ENCODE data around the gene ATRIP.

ATRIP gene

DNA sequence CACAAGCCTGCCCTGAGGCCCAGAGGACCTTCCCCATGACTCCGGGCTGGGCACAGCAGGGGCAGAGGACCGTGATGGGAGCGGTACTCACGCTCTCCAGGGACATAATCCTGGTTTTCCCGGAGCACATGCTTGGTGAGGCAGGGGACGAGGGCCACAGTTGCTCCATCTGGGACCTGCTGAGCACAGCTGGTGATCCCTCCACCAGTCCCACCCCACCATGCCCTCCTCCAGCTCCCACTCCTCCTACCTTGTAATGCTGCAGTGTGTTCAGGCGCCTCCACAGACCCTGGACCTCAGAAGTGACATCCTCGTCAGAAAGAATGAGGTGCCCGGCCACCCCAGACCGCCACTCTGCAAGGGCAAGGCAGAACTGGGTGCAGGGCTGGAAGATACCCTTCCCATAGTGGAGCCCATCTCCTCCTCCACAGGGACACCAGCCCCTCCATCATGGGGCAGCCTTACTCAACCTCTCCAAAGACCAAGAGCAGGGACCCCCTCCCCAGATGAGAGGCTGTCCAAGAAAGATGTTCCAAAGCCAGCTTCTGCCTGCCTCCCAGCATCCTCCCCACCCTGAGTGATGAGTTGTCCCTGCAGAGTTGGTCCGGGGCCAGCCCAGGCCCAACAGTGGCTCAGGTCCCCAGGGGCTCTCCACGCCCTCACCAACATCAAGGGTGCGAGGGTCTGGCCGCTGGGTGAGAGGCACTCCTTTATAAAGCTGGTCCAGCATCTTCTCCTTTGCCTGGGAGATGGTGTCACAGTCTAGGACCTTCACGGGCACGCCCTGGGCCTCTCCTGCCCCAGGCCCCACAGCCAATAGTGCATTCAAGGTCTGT lies 36.1 kb upstream of the ATRIP start:
- no peak for DNase-seq

DNA sequence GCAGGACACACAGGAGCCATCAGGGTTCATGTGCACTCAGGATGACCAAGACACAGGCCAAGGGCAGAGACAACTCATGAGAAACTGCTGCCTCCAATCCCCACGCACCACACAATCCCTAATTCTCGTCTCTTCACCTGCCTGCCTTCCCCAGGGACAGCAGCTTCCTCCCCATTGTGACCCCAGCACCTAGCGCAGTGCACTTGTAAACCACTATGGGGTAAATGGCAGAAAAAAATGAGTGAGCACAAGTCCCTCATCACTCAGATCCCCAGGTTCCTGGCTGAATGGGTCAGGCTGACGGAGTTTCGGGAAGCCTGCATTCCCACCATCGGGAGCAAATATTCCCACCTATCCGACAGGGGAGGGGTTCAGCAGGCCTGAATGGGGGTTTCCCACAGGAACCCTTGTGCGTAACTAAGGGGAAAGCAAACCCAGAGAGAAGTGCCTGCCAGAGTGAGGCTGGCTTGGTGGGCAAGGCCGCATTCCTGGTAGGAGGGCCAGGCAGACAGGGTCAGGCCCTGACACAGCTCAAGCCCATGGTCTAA lies 35.4 kb upstream of the ATRIP start:
- DNase-seq, result no peak

DNA sequence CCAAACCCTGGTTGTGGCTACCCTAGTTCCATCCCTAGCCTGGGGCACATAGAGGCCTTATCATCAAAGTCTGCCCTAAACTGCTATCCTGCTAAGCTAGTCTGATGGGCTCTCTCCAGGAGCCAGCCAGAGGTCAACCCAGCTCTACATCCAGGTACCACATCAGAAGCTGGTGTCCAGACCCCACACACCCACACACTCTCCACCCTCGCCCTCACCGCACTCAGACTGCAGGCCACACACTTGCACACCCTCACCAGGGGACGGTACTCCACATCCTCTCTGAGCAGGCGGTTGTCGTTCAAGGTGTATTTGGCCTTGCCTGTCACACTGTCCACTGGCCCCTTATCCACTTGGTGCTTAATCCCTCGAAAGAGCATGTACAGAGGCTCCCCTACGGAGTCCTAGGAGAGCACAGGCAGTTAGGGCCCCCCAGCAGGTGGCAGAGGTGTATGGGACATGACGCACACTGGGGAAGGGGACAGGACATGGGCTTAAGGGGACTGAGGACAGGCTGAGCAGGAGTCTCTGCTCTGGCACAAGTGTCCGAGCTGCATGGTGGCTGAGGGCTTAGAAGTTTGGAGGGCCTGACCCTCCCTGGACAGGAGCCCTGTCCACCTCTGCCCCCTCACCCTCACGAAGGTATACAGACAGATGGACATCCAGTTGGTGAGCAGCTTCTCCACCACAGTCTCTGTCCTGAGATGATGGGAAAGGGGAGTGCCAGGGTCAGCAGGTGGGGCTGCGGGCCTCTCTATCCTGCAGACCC lies 34.7 kb upstream of the ATRIP start:
- DNase-seq, result no peak

DNA sequence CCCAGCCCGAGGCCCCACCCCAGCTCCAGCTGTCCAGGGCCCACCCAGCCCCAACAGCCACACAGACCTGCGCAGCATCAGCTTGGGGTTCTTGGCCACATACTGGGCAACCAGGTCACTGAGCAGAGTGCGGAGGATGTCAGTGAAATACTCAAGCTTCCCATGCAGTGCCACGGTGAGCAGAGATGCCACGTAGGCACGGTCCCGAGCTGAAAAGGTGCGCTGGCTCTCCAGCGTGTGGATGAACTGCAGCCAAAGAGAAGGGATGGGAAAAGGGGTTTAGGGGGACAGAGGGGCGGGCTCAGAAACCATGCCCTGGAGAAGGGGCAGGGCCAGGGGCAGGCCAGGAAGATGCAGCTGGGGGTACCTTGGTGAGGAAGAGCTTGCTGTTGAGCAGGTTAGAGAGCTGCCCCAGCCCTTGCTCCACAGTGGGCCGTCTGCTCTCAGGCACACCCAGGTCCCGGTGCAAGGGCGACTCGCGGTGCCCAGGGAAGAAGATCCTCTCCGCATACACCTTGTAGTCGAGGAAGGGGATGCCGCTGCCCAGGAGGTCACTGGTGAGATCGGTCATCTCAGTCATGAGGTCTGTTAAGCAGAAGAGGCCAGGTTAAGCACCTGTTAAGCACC lies 34.0 kb upstream of the ATRIP start:
- DNase-seq, result no peak

DNA sequence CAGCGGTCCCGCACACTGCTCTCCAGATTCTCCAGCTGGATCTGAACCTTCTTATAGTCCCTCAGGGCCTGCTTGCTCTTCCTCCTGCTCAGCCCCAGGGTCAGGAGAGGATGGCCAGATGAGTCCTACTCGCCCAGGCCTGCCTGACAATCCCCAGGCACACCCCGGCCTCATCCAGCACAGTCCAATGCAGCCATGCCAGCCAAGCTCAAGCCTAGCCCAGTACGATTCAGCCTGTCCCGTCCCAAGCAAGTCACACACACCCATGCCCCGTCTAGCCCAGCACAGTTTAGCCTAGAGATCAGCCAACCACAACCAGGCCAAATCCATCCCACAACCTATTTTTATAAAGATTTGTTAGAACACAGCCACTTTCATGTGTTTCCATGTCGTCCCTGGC lies 33.5 kb upstream of the ATRIP start:
- DNase-seq, result no peak

DNA sequence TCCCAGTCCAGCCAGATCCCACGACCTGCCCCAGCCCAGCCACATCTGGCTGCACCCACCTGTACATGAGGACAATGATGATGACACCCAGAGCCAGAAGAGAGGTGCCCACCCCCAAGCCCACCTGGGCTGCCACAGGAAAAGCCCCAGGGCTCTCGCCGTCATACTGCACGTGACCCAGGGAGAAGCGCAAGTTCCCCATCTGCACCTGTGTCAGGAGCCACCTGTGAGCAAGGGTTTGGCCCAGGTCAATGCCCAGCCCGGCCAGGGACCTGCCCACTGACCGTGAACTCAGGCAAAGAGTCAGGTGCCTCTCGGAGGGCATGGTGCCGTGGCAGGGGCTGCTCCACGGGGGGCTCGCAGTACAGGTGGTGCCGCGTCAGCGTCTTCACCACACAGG lies 32.9 kb upstream of the ATRIP start:
- DNase-seq, result no peak

DNA sequence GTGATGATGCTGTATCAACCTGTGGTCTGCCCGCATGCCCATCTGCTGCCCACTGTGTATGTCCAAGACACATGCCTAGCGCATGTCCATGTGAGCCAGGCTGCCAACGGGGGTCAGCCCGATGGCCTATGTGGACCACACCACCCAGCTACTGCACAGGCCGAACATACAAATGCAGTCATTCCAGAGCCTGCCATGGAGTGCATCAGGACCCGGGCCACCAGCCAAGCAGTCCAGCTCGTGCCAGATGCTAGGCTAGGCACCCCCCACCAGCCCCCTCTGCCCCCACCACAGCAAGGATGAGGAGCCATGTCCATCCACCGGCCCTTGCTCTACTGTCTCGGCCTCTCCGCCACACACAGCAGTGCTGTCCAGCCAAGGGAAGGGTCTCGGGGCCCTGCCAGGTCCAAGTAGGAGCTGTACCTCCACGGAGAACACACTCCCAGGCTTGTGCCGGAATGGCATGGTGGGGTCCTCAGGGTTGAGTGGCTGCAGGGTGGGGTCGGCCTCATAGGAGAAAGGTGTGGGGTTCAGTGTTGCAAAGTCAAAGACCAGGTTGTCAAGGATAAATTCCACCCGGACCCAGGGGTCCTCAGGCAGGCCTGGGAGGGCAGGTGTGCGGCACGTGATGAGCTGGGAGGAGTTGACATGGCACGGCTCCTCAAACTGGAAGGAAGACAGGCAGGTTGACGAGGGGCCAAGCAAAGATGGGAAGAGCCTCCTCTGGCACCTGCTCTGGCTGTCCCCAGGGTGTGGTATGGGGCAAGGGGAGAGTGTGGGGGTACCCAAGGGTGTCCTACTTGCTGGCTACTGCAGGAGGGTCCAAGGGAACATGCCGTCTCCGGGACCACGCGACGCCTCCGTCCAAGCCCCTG lies 31.9 kb upstream of the ATRIP start:
- DNase-seq, result no peak

DNA sequence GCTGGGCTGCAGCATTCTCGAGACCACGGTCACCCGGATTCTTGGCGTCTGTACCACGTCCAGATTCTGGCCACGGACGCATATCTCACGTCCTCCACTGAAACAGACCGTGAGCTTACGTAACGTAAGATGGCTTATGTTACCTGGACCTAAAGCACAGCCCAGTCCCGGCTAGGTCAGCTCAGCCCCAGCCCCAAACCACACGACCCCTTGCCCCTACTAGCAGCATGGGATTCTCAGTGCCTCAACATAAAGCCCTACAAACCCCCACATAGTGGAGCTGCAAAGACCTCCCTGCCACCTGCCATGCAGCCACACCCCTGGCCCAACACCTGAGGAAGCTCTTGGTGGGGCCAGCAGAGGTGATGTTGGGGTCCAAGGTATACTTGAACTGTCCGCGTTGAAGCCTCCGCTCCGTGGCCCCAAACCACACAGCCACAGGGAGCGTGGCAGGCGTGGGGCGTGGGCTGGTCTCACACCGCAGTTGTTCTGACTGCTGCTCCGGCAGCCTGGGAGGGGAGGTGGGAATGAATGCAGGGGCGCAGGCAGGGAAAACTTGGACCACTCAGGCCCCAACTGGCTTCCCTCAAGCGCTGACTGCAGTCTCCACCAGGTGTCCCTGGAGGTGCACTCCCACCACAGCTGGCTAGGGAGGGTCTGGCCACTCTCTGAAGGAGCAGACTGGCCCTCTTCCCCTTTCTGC lies 31.1 kb upstream of the ATRIP start:
- no peak for DNase-seq

DNA sequence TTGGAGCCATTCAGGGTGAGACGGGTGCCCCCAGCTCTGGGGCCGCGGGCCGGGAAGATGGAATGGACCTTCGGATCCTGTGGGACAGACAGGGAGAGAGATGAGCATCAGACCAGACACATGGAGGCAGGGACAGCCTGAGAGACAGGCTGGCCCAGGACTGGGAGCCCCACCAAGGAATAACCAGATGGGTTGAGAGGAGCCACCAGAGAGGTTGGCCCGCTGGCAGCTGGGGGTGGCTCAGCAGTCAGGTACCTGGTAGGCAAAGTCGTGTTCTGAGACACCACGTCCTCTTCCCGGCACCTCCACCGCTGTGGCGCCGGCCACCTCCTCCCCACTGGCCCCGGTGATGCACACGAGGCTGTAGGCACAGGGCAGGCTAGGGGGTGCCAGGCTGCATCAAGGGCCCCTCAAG lies 30.4 kb upstream of the ATRIP start:
- DNase-seq, result no peak

DNA sequence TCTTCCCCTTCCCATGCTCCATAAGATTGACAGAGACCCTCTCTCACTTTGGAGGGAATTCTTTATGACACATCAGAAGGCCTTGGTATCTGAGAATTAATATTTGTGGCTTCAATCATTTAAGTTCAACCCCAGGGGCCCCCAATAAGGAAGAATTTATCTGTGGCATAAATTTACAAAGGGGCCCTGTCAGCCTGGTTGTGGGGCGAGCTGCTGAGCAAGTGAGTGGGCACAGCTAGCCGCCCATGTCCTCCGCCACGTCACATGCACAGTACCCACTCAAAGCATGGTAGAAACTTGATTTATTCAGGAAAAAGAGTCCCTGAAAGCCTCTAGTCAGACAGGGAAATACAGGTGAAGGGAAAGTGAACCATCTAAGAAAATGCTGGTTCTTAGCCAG lies 30.0 kb upstream of the ATRIP start:
- DNase-seq, result no peak

DNA sequence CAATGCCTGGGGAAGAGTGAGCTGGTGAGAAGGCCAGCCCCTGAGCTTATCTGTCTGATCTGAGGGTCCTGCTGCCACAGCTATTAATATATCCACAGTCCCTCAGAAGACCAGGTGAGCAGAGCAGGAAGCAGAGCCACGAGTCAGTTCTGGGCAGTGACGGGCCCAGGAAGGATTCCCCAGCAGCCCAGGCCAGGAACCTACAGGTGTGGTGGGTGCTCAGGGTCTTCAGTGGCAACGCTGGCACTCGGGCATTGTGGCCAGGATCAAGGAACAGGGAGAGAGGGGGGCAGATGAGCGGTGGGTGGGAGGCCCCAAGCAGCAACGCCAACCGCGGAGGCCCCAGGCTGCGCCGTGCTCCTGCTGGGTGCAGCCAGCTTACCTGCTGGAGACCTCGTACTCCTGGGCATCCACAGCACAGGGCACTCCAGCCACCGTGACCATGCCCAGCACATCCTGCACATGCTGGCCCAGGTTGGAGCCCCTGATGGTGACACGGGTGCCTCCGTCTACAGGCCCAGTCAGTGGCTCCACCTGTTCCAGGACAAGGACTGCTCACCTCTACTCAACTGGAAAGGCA lies 28.9 kb upstream of the ATRIP start:
- no peak for DNase-seq

DNA sequence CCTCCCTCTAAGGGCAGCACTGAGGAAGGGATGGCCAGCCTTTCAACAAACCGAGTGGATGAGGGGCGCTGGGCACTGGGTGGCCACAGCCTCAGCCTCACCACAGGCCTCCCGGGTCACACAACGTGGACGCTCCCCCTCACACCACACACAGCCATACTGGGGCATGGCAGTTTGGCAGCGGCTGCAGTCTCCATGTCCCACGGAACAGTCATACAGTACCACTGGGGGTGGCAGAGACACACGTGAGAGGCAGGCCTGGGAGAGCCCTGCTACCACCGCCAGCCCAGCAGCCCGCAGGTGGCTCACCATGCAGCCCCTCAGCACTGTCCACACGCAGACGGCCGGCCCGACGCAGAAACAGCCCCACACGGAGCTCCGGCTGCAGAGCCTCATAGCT lies 28.4 kb upstream of the ATRIP start:
- no peak for DNase-seq

DNA sequence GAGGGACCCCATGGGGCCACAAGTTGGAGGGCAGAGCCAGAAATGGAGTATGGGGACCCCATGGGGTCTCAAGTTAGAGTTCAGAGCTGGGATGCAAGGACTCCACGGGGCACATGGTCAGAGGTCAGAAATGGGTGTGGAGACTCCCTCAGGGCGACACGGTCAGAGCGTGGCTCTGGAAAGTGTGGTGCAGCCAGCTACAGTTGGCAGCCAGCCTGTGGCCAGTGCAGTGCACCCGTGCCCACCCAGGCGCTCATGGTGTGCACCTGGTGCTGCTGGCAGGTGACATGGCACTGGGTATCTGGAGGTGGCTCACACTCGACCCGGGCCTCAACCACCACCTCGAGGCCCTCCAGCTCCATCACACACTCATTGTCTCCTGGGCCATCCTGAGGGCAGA lies 27.9 kb upstream of the ATRIP start:
- DNase-seq, result no peak

DNA sequence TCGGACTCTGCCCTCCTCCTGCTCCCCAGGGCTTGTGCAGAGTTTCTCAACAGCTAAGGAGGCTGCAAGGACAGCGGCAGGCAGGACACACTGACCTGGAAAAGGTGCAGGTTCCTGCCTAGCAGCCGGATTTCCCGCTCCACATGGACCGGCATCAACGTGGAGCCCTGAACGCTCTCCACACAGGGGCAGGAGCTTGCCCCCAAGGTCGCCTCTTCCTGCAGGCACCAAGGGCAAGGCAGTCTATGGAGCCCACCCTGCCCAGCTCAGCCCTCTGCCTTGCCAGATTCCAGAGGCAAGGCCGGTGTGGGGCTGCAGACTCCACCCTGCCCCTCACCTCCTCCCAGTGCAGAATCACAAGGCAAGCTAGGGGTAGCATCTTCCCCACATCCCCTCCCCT lies 27.4 kb upstream of the ATRIP start:
- DNase-seq, result no peak

DNA sequence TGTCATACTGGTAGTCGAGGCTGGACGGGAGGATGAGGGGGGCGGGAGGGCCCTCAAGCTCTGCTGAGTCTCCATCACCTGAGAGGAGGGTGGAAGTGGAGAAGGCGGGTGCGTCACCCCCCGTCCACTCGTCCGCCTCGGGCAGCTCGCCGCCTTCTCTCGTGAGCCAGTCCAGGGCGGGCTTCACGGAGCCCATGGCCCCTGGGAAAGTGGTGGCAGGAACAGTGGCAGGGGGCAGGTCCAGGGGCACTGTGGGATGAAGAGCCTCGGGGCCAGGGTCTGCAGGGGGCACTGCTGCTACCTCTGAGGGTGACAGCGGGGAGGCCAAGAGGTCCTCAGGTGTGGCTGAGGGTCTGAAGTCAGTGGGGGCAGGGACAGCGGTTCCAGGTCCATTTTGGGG lies 26.9 kb upstream of the ATRIP start:
- DNase-seq, result no peak

DNA sequence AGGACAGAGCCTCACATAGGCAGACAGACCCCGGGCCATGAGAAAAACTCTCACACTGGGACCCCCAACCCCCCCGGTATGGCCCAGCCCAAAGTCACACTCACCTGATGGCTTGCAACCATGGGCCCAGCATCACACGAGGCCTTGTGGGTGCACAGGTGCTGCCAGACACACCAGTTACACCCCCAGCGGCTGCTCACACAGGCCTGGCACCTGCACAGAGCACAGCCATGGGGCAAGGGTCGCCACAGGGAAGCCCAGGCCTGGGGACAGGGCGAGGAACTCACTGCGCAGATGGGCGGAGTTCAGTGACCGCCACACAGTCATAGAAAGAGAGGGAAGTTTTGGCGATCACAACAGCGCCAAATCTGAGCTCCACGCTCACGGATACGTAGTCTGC lies 26.0 kb upstream of the ATRIP start:
- DNase-seq, result no peak

DNA sequence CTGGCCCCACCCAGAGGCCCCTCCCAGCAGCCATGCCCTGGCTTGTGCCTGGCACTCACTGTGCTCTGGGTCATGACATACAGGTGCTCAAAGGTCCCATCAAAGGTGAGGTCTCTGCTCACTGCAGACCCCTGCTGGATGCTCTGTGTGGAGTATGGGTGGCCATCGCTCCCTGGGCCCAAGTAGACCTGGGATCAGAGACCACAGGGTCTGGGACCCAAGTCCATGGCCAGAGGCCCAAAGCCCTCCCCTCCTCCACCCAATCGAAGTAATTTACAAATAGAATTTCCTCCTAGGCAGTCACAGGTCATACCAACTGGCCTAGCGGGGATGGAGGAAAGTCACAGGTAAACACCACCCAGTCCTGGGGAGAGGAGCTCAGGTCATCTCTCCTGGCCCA lies 24.3 kb upstream of the ATRIP start:
- DNase-seq, result no peak

DNA sequence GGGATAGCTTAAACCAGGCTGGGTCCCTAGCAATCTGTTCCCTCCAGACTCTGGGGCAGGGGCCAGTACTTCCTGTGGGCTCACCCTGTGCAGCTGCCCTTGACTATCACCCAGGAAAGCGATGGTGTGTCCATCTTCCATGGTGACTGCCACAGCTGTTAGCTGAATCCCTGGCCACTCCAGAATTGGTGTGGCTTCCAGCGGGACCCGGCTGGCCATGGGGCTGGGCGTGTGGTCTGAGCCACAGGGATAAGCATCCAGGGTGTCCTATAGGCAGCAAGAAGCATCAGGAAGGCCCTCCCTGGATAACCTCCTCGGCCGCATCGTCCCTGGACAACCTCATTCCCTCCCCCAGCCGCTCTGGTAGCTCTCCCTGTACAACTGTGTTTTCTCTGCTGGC lies 23.9 kb upstream of the ATRIP start:
- DNase-seq, result no peak

DNA sequence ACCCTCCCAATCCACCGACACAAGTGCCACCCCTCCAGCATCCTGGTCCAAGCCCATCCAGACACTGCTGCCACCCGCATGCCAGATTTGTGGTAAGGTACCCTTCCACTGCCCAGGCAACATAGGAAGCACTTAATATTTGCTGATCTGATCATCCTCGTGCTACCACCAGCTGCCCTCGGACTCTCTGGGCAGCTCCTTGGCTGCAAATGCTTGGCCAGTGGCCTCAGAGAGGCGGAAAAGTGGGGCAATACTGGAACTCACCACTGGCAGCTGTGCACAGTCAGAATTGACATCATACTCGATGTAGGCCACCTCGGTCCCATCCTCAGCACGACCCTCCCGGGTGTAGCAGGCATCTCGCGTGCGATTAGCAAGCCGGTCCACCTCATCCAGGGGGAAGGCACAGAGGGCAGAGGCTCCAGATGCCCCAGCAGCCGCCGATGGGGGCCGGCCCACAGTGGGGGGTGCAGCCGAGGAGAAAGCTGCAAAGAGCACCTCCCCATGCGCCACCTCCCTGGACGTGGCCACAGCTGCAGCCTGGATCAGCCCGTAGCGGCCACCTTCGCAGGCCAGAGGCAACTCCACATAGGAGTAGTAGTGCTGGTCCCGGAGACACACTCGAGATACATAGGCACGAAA lies 23.2 kb upstream of the ATRIP start:
- no peak for DNase-seq

DNA sequence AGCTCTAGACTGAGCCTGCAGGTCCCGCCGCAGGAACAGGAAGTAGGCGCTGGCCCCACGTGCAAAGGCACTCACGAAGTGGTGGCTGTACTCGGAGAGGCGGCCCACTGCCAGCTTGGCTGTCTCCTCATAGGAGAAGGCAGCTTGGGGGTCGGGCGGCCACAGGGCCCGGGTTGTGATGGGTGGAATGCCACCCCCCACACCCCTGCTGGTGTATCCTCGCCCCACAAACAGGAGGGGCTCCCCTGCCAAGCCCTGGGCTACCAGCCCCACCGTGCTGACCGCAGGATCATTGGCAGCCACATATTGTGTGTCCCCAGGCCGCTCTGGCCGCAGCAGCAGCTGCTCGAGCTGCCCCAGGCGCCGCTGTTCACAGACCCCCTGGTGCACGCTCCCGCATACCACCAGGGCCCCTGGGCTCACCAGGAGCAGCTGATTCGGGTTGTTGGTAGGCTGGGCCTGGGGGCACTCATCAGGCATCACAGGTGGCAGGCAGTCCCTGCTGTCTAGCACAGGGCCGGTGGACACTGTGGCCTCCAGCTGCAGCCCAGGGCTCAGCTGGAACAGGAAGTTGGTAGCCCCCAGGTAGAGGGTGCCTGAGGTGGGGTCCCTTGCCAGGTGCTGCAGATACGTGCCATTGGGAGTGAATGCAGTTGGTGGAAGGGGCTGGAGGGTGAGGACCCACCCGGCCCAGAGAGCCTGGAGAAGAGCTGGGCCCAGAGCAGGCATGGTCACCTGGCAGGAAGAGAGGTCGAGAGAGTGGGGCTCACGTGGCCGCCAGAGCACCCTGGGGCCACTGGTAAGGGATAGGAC lies 22.4 kb upstream of the ATRIP start:
- DNase-seq, result no peak

All from NCI-H1417 (cell line).